ENCODE data around the gene ZNF581.

ZNF581 gene

DNA sequence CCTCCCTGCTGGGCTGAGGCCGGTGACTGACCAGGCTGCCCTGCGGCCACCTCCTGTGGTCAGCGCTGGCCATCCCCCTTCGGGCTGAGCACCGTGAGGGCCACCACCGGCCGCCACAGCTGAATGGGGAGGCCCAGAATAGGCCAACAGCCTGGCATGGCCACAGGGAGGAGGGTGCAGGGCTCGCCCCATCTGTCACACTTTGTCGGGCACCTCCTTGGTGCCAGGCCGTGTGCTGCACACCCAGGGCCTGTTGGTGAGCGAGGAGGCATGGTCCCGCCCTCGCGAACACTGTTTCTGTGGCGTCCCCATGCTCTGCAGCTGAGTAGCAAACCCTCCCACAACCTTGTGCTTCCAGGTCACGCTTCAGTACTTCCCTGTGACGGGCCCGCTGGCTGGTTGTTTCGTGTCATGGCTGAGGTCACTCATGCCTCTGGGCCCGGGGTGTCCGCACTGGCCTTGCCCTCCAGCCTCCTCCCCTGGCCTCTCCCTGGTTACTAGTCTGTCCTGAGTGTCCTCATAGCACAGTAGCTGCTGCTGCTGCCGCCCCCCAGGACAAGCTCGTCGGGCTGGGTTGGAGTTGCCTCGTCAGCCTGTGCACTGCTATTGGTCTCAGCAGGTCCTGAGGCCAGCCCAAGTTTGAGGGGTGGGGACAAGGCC is 46.8 kb downstream of the ZNF581 start:
- H3K4me3 ChIP-seq (replicated peaks; ENCODE audit: low read depth, low read length) = no peak overlapping the region
- TF ChIP-seq, protein P1, sequence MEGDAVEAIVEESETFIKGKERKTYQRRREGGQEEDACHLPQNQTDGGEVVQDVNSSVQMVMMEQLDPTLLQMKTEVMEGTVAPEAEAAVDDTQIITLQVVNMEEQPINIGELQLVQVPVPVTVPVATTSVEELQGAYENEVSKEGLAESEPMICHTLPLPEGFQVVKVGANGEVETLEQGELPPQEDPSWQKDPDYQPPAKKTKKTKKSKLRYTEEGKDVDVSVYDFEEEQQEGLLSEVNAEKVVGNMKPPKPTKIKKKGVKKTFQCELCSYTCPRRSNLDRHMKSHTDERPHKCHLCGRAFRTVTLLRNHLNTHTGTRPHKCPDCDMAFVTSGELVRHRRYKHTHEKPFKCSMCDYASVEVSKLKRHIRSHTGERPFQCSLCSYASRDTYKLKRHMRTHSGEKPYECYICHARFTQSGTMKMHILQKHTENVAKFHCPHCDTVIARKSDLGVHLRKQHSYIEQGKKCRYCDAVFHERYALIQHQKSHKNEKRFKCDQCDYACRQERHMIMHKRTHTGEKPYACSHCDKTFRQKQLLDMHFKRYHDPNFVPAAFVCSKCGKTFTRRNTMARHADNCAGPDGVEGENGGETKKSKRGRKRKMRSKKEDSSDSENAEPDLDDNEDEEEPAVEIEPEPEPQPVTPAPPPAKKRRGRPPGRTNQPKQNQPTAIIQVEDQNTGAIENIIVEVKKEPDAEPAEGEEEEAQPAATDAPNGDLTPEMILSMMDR (IDR thresholded peaks at IDR 0.05; ENCODE audit: low read depth, low read length, missing control alignments) = no peak
- no peak for DNase-seq (ENCODE audit: extremely low read depth, low read depth)

DNA sequence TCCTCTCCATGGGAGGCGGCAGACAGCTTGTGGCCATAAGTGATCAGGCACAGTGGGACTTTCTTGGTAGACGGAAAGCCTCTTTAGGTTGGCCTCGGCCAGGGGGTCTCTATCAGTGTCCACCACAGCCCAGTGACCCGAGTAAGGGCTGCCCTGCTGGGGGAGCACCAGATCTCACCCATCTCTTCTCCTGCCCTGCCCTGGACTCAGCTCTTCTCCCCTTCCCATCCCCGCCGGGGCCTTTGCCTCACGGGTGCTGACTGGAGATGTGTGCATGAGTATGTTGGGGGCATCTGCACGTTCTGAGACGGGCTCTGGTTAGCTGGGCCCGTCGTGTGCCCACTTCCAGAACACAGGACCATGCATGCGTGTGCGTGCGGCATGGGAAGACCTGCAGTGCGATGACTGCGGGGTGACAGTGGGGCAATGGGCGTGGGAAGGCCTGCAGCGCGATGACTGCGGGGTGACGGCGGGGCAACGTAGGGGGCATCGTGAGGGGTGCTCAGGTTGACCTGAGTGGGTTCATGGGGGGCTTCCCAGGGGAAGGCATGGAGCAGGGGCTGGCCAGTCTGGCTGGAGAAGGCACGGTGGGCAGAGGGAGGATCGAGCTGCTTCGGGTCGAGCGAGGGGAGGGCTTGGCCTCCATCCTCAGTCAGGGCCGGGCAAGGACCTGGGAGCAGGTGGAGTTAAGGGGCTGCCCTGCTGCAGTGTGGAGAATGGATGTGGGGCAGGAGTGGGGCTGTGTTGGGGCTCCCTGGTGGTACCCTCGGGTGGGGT is 47.5 kb downstream of the ZNF581 start:
- TF ChIP-seq, protein P1 (IDR thresholded peaks at IDR 0.05; ENCODE audit: low read depth, low read length, missing control alignments) = no peak
- H3K4me3 ChIP-seq (replicated peaks; ENCODE audit: low read depth, low read length) = no peak overlapping the region
- DNase-seq (ENCODE audit: extremely low read depth, low read depth) = no peak

DNA sequence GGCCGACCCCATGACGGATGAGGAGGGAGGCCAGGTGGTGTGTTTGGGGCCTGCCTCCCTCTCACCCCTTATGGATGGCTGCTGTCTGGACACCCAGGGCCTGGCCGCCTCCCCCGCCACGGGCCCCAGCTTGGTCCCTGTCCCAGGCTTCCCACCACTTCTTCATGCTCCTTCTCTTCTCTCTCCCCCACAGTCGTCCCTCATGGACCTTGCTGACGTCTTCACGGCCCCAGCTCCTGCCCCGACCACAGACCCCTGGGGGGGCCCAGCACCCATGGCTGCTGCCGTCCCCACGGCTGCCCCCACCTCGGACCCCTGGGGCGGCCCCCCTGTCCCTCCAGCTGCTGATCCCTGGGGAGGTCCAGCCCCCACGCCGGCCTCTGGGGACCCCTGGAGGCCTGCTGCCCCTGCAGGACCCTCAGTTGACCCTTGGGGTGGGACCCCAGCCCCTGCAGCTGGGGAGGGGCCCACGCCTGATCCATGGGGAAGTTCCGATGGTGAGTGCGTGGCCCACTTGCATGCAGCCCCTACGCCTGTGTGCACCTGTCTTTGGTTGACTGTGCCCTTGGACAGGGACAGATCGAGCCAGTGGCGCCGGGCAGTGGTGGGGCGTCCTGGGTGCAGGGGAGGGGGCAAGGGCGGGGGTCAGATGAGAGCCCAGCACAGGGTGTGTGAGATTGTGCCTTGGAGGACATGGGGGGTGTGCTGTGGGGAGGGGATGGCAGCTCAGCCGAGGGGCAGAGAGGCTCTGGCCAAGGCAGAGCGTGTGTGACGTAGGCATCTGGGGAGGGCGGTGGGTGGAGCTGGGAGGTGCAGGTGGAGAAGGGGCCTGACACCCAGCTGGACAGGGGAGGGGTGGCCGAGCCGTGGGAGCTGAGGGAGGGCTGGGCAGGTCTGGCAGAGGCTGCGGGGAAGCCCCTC is 48.4 kb downstream of the ZNF581 start:
- no peak overlapping the region for H3K4me3 ChIP-seq (replicated peaks; ENCODE audit: low read depth, low read length)
- no peak for DNase-seq (ENCODE audit: extremely low read depth, low read depth)
- TF ChIP-seq, protein P1 (IDR thresholded peaks at IDR 0.05; ENCODE audit: low read depth, low read length, missing control alignments) = no peak

DNA sequence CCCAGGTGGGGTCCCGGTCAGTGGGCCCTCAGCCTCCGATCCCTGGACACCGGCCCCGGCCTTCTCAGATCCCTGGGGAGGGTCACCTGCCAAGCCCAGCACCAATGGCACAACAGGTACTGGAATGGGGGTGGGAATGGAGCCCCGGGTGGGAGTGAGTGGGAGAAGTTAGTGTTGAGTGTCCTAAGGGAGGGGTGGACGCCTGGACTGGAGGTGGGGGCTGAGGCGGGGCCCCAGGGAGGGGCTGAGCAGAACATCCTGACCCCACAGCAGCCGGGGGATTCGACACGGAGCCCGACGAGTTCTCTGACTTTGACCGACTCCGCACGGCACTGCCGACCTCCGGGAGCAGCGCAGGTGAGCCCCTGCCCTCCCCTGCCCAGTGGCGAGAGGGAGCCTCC is 49.2 kb downstream of the ZNF581 start:
- no peak for DNase-seq (ENCODE audit: extremely low read depth, low read depth)
- H3K4me3 ChIP-seq (replicated peaks; ENCODE audit: low read depth, low read length) = no peak overlapping the region
- TF ChIP-seq, protein P1 (IDR thresholded peaks at IDR 0.05; ENCODE audit: low read depth, low read length, missing control alignments) = no peak

GRCh38 chr19:55693336-55693974 is 50.0 kb downstream of the ZNF581 start:
- TF ChIP-seq, protein P1 (IDR thresholded peaks at IDR 0.05; ENCODE audit: low read depth, low read length, missing control alignments) = no peak
- no peak for DNase-seq (ENCODE audit: extremely low read depth, low read depth)

DNA sequence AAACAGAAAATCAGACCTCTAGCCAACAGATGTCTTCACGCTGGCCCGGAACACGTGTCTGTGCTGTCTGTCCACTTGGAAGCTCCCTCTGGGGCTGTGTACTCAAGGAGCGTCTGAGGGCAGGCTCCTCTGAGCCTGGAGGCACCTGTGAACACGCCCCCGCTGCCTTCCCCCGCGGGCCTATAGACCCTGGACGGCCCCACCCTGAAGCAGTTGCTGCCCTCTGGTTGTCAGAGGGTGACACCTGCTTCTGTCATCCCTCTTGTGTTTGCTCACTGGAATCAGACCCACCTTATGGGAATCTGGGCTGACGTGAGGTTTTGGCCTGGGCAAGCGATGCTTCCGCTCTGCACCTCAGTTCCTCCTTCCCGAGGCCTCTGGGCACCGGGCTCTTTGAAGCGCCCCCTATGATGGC is 50.8 kb downstream of the ZNF581 start:
- TF ChIP-seq, protein P1 (IDR thresholded peaks at IDR 0.05; ENCODE audit: low read depth, low read length, missing control alignments) = no peak
- no peak overlapping the region for H3K4me3 ChIP-seq (replicated peaks; ENCODE audit: low read depth, low read length)
- DNase-seq (ENCODE audit: extremely low read depth, low read depth) = no peak

More at GRCh38 chr19:55693336-55693974, 50.0 kb downstream of the ZNF581 start:
- no peak overlapping the region for H3K4me3 ChIP-seq (replicated peaks; ENCODE audit: low read depth, low read length)
